Measurements from ENCODE around the gene FBXW4.

Gene FBXW4

DNA sequence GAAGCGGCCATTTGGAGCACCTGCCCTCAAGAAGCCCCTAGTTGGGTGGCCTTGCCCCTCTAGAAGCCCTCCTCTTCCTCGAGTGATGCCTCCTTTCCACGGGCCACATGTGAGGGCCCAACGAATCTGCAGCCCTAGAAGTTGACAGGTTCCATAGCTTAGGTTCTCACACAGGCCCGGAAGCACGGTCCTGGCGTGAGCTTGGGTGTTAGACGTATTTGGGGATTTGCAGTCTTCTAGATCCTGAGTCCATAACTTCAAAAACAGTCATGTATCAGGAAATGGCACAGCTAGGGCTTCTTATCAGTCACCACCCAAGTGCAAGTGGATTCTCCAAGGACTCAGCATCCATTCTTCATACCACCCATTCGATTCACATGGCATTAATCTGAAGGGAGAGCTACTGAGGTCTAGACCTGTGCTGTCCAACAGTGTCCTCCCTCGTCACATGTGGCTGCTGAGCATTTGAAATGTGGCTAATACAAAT is 477 bp upstream of the FBXW4 start:
- no peak for DNase-seq

GRCh38 chr10:101693978-101694673 is 844 bp downstream of the FBXW4 start:
- DNase-seq = peak; percentile 48

GRCh38 chr10:101693651-101693977 is 1.4 kb downstream of the FBXW4 start:
- DNase-seq = no peak

- DNase-seq = no peak
Observed at GRCh38 chr10:101691081-101691480, 3.9 kb downstream of the FBXW4 start.

DNA sequence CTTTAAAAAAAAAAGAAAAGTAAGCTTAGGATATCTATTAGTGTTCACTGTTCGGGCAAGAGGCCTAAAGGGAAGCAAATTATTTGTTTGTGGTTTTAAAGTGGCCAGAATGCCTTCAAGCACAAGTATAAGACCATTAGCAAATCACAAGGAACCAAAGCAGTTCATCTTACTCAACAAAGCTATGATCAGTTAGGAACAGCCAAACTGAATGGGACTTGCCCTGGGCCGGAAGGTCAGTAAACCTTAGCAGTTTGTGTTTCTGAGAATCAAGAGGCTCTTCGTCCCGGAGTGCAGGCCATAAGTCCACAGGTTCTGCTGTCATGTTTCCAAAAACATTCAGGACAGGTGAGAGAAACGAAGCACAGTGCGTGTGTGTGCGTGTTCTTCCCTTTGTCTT is 4.5 kb downstream of the FBXW4 start:
- DNase-seq = no peak

GRCh38 chr10:101687071-101687658 is 7.8 kb downstream of the FBXW4 start:
- DNase-seq = no peak

- peak; percentile 21 for DNase-seq
Observed at GRCh38 chr10:101686133-101686925, 8.6 kb downstream of the FBXW4 start.

- no peak for DNase-seq
Observed at GRCh38 chr10:101684782-101685181, 10.2 kb downstream of the FBXW4 start.

DNA sequence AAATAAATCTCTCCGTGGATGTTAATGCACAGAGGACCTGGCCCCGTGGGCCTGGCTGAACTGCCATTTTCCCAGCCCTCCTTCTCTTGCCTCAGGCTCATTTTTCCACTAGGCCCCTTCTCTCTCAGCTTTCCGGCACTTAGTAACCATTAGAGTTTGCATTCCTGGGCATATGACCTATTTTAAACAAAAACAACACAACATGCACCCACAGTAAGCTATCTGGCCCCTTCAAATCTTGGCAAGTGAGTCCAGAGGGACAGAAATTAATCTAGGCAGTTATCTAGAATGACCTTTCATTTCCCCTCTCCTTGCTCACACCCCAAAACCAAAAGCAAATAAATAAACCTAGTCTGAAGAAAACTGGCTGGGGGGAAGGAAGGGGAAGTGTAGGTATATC is 11.7 kb downstream of the FBXW4 start:
- no peak for DNase-seq

- DNase-seq = no peak
Observed at GRCh38 chr10:101682172-101682825, 12.7 kb downstream of the FBXW4 start.

GRCh38 chr10:101676565-101676964 is 18.4 kb downstream of the FBXW4 start:
- DNase-seq = no peak

- DNase-seq = no peak
Observed at GRCh38 chr10:101675115-101675514, 19.9 kb downstream of the FBXW4 start.

DNA sequence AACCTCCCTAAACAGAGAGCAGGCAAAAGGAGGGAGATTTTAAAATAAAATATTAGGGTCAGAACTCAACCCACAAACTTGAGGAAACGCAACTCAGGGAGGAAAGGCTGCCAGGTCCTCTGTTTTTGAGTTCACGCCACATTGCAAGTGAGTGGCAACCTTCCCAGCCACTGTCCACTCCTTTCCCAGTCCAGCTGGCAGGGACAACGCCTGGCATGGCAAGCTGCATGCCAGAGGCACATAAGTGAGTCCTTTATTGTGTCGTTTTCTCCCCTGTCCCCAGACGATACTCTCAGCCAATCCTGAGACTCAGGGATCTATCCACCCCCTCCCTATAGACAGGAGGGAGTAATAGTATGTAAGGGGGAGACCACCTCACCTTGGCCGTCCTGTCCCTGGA is 22.4 kb downstream of the FBXW4 start:
- no peak for DNase-seq

GRCh38 chr10:101671453-101671852 is 23.5 kb downstream of the FBXW4 start:
- no peak for DNase-seq

GRCh38 chr10:101670635-101671034 is 24.3 kb downstream of the FBXW4 start:
- no peak for DNase-seq

DNA sequence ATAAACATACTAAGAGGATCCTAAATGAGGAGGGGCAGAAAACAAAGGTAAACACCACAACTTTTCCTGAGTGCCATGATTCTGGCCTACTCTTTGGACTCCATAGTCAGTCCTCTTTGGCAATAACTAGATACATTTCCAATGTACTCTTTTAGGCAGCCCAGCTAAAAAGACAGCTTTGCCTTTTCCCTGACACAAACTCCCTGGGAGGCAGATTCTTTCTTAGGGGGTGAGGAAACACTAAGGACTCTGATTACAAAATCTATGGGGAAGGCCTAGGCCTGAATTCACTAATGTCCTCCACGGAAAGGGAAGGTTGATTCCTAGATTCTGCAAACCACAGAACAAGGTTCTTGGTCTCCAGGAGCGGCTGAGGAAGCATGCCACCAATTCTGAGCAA is 25.8 kb downstream of the FBXW4 start:
- no peak for DNase-seq

GRCh38 chr10:101668566-101668965 is 26.4 kb downstream of the FBXW4 start:
- no peak for DNase-seq

- no peak for DNase-seq
Observed at GRCh38 chr10:101666083-101666482, 28.9 kb downstream of the FBXW4 start.

- no peak for DNase-seq
Observed at GRCh38 chr10:101663097-101663496, 31.9 kb downstream of the FBXW4 start.

- DNase-seq = no peak
Observed at GRCh38 chr10:101660256-101660655, 34.7 kb downstream of the FBXW4 start.

DNA sequence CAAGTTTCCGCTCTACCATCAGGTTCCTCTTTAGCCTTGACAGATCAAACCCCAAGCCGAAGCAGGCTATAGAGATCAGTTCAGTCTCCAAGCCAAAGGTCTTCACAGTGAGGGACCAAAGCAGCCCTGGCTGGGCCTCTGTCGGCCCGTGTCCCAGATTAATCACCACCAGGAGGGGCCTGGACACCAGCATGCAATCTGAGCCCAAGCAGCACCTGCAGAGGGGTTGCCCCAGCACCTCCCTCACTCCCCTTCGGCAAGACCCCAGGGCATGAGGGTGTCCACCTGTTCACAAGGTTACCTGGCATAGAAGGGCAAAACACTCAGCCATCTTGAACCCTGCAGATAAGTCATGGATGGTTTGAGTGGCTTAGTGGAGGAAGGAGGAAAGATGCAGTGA is 36.0 kb downstream of the FBXW4 start:
- no peak for DNase-seq

DNA sequence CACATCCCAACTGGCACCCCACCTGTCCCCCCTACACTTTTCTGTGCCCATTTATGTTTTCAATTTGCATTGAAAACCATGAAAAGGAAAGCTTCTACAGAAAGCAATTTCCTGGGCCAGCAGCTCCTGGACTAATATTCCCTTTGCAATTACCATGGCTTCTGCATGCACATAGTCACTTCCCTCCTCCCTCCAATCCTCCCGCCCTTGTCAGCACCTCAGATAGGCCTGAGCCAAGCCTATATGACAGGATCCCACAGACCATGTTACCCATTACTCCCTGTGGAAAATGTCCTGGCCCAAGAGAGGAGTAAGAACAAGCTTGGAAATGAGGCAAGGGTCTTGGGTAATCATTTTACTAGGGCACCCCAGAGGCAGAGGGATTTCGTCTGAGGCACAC is 38.1 kb downstream of the FBXW4 start:
- DNase-seq = no peak

DNA sequence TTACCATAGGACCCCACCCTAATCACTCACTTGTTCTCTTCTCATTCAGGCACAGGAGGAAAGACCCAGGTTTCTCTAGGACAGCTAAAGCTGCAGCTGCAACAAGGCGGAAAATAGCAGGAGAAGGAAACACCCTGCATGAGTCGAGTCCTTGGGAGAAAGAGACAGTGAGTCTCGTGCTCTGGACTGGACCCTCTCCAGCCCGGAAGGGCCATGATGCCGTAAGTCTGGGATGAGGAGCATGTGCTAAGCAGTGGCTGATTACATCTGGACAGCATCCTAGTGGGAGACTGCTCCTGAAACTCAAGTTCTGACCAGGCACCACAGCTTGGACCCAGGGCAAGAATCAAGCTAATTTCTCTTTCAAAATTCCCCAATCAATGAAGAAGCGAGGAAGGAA is 39.4 kb downstream of the FBXW4 start:
- DNase-seq = no peak

DNA sequence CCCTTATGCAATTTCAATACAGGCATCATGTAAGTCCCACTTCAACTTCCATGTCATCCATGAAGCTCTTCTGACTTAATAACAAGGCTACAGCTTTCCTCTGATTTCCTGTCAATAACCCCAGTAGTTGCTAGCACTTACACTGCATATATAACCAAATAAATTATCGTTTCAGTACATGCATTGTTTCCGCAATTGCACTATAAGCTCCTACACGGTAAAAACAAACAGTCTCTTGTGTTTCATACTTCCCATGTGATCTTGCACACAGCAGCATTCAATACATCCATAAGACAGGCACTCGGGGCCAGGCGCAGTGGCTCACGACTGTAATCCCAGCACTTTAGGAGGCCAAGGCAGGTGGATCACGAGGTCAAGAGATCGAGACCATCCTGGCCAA is 41.4 kb downstream of the FBXW4 start:
- DNase-seq = no peak

All from NCI-H226 (cell line).